ENCODE measurements around the gene AGAP3.

Gene AGAP3

GRCh38 chr7:151060416-151061212, 25.7 kb upstream of the AGAP3 start:
- TF ChIP-seq CTCF (IDR thresholded peaks at IDR 0.05) = no peak

GRCh38 chr7:151061213-151062110, 24.8 kb upstream of the AGAP3 start:
- TF ChIP-seq CTCF (IDR thresholded peaks at IDR 0.05) = no peak

- TF ChIP-seq CTCF (IDR thresholded peaks at IDR 0.05) = no peak
These were observed 24.2 kb upstream of the AGAP3 start for GRCh38 chr7:151062111-151062398.

- TF ChIP-seq CTCF (IDR thresholded peaks at IDR 0.05) = no peak
These were observed 23.7 kb upstream of the AGAP3 start for GRCh38 chr7:151062399-151063211.

GRCh38 chr7:151063212-151063561, 23.1 kb upstream of the AGAP3 start:
- TF ChIP-seq CTCF (IDR thresholded peaks at IDR 0.05) = no peak

- TF ChIP-seq CTCF (IDR thresholded peaks at IDR 0.05) = no peak
These were observed 21.8 kb upstream of the AGAP3 start for GRCh38 chr7:151064454-151064853.

- TF ChIP-seq CTCF (IDR thresholded peaks at IDR 0.05) = no peak
These were observed 21.3 kb upstream of the AGAP3 start for GRCh38 chr7:151064993-151065392.
